Measurements from ENCODE around the gene RAPGEFL1.
"Not testable (repeated sequence)": the region's sequence is repeated elsewhere in the genome, so short reads cannot be mapped to it uniquely, and the experiment has no call there.

RAPGEFL1 gene

DNA sequence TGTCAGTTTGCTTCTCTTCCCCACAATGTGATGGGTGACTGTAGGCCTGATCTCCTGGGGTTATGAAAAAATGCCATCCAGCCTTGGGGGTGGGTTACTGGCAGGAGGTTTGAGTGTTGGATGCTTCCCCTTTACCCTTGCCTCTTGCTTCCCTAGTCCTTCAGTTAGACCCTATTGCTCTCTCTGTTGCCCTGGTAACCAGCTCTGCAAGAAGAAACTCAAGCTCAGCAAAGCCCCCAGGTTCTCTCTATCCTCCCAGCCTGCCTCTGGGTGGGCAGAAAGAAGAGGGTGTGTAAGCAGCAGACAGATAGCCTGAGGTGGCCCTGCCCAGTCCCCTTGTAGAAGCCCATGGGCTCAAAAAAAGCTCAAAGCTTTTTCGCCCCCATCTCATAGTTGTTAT lies 2.8 kb upstream of the RAPGEFL1 start:
- no peak for DNase-seq

DNA sequence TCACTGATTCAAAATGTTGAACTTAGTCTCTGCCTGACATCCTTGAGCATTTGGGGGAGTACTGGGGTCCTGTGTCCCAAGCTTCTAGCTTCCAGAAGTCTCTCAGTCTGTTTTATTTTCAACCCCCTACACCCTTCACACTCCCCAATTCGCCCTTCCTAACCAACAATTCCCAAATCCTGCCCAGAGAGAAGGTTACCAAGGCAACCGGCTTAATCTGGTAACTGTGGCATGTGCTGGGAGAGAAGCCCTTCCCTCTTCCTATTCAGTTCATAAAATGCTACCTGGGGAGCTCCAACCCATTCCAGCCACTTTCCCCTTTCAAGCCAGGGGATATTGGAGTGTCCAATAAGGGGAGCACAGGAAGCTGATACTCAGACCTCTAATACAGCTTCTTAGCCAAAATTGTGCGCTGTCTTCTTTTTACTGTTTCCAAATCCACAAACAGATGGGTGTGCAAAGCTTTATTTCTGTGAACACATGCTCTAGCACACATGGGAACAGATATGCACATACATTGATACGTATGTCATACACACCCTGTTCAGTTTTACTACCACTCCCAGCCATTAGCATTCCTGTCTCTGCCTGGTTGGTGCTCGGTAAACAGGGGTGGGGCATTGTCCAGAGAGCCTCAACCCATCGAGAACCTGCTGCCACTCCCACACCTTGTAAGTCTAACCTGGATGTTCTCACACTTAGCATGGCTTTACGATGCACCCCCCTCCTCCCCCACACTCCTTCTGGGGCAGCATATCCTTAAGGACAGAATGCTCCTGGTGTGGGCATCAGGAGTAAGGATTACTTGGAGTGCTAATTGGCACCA lies 1.1 kb upstream of the RAPGEFL1 start:
- no peak for DNase-seq

DNA sequence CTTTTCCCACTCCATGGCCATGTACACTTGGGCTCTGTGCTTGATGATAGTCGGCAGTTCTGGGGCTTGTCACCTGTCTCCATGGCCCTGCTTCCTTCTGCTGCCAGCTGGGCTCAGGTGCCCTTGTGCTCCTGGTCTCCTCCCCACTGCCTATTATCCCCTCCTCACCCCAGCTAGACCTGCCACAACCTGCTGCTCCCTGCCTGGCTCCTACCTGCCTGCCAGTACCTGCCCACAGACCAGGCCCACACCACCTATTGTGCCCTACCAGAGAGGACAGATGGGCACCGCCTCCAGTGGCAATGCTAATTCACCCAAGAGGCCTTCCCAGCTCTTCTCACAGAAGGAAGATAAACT lies 538 bp upstream of the RAPGEFL1 start:
- no peak for DNase-seq

DNA sequence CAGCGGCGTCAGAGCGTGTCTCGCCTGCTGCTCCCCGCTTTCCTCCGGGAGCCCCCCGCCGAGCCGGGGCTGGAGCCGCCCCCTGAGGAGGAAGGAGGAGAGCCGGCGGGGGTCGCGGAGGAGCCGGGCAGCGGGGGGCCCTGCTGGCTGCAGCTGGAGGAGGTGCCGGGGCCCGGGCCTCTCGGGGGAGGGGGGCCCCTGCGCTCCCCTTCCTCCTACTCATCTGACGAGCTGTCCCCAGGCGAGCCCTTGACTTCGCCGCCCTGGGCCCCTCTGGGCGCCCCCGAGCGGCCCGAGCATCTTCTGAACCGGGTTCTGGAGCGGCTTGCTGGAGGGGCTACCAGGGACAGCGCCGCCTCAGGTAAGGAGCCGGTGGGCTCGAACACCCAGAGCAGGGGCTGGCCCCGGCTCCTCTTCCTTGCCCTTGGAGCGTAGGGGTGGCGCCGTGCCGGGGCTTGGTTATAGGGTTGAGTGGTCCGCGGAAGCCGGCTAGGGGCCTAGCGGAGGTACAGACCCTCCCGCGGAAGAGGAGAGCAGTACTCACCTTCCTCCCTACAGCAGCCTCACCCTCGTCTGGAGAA lies 841 bp downstream of the RAPGEFL1 start:
- DNase-seq = no peak

DNA sequence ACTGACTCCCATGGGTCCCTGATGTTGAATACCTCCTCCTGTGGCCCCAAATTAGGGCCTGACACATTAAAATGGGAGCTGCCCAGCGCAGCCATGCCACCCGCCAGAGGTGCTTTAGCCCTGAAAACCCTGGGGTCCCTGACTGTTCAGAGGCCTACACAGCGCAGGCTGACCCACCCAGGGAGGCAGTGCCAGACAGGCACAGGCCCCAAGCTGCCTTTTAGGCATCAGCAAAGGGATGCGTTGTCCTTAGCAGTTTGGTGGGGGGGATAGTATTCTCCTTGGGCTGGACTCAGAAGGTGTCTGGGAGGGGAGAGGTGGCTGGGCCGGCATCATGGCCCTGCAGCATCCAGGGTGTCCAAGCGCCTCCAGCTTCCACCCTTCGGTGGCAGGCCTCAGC lies 1.4 kb downstream of the RAPGEFL1 start:
- DNase-seq = no peak

DNA sequence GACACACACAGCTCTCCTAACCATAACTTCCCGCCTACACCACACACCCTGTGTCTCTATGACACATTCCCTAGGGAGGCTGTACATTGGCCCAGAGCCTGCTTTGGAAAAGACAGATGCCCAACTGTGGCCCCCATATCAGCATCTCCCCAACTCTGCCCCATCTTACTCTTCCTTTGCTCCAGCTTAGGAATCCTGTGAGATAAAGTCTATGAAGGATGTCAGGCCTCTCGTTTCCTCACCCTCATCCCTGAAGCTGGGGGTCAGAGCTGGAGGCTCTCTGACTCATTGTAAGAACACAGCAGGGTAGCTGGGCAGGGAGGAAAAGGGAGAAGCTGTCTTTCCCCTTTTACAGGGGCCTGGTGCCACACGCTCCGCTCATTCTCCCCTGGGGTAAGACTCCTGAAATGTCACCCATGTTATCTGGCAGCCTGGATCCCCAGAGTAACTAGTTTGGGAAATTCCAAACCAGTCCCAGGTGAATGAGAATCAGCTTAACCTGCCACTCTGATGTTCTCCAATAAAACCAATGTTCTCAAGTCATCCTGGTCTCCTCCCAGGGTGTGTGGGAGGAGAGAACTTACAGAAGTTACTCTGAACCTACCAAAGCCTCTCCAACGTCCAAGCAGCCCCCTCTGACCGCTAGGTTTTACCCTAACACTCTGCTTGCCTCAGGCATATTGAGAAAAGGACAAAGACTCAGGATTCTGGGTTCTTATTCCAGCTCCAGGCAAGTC lies 2.8 kb downstream of the RAPGEFL1 start:
- no peak for DNase-seq

DNA sequence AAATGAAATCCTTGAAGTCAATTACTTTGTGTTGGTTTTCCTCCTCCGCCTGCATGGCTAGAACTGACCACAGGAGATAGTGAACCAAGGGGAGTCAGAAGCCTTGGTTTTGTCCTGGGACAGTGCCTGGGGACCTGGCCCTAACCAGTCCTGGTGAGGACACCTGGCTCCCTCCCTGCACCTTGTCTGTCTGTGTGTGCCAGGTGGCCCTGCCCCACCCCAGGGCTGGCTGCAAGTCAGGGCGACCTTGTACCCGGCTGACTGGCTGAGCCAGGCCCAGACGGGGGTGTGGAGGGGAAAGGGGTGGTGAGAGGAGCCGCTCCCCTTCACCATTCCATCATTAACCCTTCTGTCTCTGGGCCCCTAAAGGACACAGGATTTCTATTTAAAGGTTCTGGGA lies 3.4 kb downstream of the RAPGEFL1 start:
- DNase-seq = no peak

DNA sequence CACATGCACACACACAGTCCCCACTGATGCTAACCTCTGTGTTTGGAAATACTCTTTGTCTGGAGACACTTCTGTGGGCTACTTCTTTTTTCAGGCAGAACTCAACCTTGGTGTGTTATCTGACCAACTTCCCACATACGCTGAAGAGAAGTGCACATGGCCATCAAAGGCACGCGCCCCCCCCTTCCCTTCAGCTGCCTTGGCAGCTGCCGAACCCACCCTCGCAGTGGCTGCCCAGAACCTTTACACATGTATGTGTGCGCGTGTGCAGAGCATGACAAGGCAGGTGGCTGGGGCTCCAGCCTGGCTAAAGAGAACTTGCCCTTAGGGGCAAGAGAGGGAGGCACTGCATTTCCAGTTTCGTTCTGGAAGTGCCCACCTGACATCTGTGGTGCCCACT lies 3.9 kb downstream of the RAPGEFL1 start:
- no peak for DNase-seq

DNA sequence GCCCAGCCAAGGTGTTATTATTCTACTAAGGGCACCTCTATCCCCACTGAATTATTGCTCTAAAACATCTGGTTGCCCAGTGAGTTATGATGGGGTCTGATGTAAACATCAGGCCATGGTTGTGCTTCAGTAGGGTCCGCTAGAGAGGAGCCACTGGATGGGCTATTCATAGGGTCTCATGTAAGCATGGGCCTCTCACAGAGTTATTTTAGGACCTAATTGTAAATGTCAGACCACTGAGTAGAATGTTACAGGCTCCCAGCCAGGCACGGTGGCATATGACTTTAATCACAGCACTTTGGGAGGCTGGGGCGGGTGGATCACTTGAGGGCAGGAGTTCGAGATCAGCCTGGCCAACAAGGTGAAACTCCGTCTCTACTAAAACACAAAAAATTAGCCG lies 5.3 kb downstream of the RAPGEFL1 start:
- DNase-seq = no peak

DNA sequence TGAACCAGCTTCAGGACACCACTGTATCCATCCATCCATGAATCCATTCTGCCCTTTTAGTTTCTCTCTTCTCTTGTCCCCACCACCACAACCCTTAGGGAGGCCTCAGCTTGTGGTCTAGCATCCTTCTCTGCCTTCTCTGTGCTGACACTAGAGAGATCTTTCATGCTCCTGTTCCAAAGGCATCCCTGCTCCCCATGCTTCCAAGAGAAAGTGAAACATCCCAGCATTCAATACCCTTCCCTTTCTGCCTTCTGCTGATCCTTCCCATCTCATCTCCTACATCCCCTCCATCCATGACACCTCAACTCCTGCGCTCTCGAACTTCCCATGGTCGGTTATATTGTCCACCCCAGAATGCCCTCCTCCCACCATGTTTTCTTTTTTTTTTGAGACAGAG lies 10.0 kb downstream of the RAPGEFL1 start:
- no peak for DNase-seq

DNA sequence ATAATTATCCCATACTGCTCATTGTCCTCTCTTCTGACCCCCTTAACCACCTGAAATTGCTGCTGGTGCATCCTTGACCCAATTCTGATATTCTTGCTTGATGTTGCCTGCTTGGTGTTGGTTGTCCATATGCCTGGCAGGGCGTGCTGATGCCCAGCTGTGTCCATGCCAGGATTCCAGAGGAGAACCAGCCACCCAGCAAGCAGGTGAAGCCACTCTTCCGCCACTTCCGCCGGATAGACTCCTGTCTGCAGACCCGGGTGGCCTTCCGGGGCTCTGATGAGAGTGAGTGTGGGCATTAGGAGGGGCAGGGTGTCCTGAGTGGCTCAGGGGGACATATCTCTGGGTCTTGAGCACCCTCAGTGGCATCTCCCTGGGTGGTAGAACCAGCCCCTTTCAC lies 11.4 kb downstream of the RAPGEFL1 start:
- DNase-seq = no peak

DNA sequence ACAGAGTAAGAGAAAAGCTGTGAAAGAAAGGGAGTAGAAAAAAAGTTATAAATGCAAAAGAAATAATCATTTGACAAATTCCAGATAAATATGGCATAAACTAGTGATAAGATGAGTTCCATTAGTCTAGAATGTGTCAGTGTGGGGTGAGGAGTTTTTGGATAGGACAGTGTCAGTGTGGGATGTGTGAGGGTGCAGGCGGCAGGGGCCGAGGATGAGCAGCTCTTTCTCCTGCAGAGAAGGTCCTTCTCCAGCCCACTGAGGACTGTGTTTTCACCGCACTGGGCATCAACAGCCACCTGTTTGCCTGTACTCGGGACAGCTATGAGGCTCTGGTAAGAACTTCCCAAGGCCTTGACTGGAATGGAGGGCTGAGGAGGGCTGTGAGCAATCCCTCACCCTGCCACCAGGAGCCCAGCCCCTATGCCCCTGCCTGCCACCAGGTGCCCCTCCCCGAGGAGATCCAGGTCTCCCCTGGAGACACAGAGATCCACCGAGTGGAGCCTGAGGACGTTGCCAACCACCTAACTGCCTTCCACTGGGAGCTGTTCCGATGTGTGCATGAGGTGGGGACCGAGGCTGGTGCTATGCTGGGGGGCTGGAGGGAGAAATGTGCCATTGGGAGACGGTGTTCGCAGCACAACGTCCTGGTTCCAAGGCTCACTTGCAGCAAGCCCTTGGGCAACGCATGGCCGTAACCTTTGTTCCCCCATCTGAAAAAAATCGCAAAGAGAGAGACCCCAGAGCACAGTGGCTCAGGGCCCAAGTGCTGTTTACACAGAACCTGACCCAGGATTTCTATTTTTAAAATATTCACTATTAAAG lies 13.1 kb downstream of the RAPGEFL1 start:
- peak; percentile 23 for DNase-seq

DNA sequence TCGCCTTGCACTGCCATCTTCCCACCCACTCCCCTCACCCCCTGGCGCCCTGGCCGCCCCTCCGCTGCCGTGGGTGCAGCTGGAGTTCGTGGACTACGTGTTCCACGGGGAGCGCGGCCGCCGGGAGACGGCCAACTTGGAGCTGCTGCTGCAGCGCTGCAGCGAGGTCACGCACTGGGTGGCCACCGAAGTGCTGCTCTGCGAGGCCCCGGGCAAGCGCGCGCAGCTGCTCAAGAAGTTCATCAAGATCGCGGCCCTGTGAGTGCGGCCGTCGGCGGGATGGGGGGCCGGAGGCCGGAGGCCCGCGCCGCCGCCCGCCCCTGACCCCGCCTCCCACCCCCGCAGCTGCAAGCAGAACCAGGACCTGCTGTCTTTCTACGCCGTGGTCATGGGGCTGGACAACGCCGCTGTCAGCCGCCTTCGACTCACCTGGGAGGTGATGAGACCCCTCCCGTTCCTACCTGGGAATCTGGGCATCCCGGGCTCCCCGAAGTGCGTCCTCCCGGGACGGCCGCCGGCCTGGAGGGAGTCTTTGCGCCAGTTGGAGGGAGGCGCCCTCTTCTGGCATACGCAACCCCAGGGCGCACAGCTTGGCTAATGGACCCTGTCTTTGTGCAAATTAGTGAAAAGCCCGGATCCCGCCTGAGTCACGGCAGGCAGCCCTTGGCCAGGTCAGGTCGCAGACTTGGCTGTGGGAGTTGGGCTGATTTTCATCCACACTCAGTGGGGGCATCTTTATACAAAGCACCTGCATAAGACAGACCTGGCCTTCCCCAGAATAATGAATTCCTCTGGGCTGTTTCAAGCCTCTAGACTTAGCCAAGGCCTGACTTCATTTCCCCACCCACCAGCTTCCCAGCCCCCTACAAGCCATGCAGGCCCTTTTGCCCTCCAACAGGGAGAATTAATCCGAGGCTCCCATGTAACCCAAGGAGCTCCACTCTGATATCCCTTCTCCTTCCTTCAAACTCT lies 14.3 kb downstream of the RAPGEFL1 start:
- peak; percentile 63 for DNase-seq

DNA sequence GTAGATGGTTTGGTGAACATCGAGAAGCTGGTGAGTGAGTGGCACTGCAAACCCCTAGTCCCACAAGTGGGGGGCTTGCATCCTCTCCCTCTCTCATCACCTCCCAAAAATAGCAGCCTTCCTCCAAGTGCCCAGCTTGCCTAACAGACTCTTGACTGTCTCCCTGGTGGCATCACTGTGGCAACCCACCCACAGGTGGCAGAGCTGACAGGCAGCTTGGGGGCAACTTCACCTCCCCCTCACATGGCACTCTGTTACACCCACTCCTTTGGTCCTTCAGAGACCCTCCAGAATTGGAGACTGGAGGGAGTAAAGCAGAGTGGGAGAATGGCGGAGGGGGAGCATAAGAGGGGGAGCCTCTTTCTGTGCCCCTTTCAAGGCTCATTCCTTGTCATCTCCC lies 15.7 kb downstream of the RAPGEFL1 start:
- DNase-seq = no peak

DNA sequence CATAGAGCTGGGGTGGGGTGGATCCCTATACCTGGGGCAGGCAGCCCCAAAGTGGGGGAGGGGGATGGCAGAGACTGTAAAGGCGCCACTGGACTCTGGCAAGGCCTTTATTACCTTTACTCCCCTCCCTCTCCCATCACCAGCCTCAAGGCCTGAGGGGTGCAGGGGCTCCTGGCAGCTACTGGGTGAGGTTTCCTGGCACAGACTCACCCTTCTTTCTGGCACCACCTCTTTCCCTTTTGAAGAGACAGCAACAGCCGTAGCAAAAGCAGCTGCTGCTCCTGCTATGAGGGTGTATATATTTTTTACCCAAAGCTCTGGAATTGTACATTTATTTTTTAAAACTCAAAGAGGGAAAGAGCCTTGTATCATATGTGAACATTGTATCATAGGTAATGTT lies 17.6 kb downstream of the RAPGEFL1 start:
- DNase-seq = no peak

DNA sequence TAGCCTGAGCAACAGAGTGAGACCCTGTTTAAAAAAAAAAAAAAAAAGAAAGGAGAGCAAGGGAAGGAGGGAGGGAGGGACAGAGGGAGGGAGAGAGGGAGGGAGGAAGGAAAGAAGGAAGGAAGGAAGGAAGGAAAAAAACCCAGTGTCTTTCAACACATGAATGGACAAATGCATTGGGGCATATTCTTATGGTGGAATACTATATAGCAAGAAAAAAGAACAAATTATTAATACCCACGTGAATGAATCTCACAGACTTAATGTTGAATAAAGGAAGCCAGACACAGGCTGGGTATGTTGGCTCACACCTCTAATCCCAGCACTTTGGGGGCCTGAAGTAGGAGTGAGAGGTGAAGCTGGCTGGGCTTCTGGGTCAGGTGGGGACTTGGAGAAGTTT lies 20.3 kb downstream of the RAPGEFL1 start:
- no peak for DNase-seq

DNA sequence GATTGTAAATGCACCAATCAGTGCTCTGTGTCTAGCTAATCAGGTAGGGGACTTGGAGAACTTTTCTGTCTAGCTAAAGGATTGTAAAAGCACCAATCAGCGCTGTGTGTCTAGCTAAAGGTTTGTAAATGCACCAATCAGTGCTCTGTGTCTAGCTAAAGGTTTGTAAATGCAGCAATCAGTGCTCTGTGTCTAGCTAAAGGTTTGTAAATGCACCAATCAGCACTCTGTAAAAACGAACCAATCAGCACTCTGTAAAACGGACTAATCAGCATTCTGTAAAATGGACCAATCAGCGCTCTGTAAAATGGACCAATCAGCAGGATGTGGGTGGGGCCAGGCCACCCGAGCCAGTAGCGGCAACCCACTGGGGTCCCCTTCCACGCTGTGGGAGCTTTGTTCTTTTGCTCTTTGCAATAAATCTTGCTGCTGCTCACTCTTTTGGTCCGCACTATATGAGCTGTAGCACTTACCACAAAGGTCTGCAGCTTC lies 20.7 kb downstream of the RAPGEFL1 start:
- not testable (repeated sequence) for DNase-seq

DNA sequence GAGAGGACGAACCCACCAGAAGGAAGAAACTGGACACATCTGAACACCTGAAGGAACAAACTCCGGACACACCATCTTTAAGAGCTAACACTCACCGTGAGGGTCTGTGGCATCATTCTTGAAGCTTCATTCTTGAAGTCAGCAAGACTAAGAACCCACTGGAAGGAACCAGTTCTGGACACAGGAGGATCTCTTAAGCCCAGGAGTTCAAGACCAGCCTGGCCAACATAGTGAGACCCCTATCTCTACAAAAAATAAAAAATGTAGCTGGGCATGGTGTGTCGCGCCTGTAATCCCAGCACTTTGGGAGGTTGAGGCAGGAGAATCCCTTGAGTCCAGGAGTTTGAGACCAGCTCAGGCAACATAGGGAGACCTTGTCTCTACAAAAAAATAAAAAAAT lies 21.3 kb downstream of the RAPGEFL1 start:
- DNase-seq = no peak

DNA sequence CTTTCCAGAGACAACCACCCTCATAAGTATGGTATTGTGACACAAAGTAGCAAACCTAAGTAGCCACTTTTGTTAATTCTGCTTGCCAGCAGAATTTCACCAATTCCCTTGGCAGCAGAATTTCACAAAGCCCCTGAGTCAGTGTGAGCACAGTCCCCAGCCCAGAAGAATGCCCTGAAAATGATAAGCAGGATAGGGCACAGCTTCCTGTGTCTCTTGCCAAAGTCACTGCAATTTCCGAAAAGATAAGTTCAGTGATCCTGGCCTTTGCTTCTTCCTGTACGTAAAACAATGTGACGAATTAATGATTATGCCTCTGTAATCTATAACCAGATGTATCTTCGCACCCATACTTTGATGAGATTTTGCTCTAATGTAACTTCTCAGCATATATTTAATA lies 25.9 kb downstream of the RAPGEFL1 start:
- DNase-seq = no peak

DNA sequence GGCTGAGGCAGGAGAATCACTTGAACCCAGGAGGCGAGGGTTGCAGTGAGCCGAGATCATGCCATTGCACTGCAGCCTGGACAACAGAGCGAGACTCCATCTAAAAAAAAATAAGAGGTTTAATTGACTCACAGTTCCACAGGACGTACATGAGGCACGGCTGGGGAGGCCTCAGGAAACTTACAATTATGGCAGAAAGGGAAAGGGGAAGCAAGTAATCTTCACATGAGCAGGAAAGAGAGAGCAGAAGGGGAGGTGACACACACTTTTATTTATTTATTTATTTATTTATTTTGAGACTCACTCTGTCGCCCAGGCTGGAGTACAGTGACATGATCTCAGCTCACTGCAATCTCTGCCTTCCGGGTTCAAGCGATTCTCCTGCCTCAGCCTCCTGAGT lies 28.9 kb downstream of the RAPGEFL1 start:
- not testable (repeated sequence) for DNase-seq

DNA sequence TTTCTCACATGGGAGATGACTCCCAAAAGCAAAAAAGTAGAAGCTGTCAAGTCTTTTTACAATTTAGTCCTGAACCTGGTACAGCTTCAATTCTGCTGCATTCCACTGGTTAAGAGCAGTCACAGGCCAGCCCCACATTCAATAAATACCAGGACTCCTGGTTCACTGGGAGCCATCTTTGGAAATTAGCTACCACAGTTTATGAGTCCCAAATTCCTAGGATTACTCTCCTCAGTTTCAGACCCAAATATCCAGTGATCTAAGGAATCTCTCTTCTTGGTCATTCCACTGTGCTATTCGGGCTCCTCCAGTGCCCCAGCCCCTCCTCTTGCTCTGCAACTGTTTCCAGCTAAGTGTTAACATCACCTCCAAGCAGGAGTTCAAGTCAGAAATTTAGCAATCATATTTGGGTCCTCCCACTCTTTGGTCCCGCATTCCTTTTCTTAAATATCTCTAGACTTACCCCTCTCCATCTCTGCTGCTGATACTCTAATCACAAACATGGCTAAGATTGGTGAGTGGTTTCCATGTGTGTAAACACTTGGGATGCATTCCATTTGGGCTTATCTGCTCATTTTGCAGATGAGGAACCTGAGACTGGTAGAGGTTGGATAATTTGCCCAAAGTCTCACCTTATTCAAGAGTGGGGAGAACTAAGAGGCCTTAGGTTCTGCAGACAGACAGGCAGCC lies 32.3 kb downstream of the RAPGEFL1 start:
- no peak for DNase-seq
